HG02798 (cell line): ENCODE measurements around the gene SUFU.
A peak's percentile ranks its signal among the peaks of the same experiment; 100 is the strongest.
"Not testable (repeated sequence)": the region's sequence is repeated elsewhere in the genome, so short reads cannot be mapped to it uniquely, and the experiment has no call there.

Experiments
- ATAC-seq: cut with Tn5 transposase; IDR thresholded peaks from one replicate; pipeline ENCODE4 v1.9.1; 2021; ENCODE audit warnings: mild to moderate bottlenecking; ENCODE audit not compliant: unreplicated experiment, poor library complexity

Gene SUFU

GRCh38 chr10:102660888-102661657, 157.3 kb downstream of the SUFU start:
- peak; percentile 89 for ATAC-seq

DNA sequence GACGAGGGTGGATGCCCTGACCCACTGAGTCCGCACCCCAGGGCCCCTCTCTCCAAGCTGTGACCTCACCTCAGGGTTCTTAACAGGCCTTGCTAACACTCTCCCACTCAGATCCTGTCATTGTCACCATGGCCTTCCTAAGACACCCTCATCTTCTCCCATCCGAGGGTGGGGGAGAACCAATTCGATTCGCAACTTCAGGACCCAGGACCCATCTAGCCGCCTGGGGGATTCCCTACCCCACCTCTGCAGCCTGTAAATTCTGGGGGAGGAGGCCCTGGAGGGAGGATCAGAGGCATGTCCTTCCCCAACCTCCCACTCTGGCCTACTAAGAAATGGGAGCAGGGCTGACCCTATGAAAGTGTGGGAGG, 157.9 kb downstream of the SUFU start:
- ATAC-seq, result peak; percentile 26

- ATAC-seq, result no peak
Observed at GRCh38 chr10:102665904-102666509, 162.2 kb downstream of the SUFU start.

DNA sequence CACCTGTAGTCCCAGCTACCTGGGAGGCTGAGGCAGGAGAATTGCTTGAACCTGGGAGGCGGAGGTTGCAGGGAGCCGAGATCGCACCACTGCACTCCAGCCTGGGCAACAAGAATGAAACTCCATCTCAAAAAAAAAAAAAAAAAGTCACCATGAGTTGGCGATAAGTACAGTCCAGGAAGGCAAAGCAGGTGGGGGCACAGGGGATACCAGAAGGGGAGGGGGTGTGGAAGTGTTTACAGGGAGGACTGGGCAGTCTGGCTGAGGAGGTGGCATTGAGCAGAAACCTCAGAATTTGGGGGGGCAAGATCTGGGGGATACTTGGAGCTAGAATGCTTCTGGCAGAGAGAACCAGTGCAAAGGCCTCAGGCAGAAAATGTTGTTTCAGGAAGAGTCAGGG, 163.6 kb downstream of the SUFU start:
- ATAC-seq, result not testable (repeated sequence)

DNA sequence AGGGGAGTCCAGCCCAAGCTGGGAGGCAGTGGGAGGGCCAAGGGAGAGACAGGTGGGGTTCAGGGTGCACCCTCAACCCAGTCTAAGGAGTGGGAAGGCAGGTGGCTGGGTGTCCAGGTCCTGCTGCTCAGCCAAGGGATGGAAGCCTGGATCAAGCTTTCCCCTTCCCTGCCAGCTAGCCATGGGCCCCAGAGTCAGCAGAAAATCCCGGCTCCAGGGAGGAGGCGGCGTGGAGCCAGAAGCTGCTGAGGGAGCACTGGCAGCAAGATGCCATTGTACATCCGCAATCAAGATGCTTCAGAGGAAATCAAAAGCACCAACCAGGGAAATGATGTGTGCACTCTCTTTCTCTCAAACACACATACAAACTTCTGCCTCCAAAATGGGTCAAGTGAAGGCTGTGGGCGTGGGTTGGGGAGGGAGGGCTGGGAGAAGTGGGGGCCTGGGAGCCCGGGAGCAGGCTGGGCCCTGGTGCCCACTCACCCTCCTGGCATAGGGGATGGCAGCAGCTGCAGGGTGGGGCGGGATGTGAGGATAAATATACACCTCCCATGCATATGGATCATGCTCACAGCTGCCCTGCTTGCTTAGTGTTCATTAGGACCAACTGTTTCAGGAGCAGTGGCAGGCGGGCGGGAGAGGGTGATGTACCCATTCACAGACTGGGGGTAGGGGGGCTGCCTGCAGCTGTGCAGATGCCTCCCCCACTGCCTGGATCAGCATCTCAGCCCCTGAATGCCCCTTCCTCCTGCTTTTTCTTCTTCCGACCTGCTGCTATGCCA, 164.7 kb downstream of the SUFU start:
- no peak for ATAC-seq

- ATAC-seq, result no peak
Observed at GRCh38 chr10:102669206-102670064, 165.7 kb downstream of the SUFU start.

GRCh38 chr10:102670065-102670670, 166.4 kb downstream of the SUFU start:
- ATAC-seq, result no peak

DNA sequence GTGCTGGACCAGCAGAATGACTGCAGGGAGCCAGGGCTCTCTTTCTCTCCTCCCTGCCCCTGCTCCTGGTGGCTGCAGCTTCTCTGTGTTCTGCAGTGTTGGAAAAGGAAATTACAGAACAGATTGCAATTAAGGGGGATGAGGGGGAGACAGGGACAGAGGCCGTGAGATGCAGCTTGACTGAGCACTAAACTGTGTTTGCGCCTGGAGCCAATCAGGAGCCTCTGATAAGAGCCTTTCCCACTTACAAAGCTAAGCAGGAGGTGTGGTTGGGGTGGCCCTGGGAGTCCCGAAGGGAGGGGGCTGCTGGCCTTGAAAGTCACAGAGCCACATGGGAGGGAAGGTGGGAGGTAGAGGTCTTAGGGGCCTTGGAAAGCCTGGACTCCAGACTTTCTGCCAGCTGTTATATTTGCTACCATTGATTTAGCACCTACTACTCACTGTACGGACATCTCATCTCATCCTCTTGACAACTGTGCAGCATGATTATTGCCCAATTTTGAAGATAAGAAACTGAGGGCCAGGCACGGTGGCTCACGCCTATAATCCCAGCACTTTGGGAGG, 167.2 kb downstream of the SUFU start:
- no peak for ATAC-seq

DNA sequence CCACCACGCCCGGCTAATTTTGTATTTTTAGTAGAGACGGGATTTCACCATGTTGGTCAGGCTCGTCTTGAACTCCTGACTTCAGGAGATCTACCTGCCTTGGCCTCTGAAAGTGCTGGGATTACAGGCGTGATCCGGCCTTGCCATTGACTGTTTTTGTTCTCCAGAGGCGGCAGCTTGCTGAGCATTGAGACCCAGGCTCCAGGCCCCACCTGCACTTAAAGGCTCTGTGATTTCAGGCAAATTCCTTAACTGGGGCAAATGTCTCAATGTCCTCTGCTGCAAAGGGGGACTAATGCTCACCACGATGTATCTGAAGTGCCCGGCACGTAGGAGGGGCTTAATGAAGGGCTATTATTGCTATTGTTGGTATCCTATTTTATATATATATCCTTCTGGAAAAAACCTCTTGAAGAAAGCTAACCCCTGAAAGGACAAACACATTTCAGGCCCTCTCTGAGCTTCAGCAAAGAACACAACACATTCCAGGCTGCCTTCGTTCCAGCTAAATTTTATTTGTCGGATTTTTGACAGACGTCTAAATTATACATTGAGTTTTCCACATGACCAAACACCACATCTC, 169.6 kb downstream of the SUFU start:
- no peak for ATAC-seq

DNA sequence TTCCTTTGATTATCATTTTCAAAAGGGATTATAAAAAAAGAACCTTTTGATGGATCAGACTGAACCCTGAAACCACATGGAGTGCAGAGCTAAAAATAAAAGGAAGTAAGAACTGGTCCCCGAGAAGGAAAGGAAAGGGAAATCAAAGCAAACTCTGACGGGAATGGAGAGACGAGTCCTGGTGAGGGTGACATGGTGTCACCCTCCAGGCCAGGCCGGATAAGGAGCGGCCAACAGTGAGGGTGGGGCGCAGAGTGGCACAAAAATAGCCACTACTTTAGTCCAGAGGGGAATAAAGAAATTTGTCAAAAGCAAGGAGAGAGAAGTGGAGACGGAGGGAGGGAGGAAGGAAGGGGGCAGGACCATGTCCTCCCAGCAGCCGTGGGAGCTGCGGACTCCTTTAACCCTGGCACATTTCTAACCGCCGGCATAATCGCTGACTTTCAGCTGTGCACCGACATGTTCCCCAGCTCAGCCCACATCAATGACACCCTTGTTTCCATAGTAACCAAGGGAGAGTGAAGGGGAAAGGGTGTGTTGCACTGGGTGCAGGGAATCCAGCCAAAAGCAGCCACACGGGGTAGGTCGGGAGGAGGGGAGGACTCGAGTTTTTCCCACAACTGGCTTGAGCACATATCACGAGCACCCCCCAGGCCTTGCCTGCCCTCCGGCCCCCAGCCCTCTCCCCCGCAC, 170.2 kb downstream of the SUFU start:
- peak; percentile 42 for ATAC-seq

DNA sequence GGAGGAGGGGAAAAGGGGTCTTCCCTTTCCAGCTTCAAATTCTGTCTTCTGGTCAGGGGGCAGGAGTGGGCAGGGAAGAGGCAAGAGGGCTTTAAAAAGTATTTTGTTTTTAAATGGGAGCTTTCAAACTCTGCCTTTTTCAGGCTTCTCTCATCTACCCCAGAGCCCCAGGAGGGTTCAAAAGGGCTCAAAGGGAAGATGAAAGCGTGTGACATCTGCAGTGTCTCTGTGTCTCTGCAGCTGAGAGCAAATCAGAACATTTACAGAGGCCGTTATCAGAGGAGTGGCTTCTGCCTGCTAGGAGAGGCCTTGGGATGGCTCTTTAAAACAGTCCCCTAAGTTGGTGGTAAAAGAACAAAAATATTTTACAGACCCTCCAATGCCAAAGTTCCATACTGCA, 170.8 kb downstream of the SUFU start:
- no peak for ATAC-seq

- ATAC-seq, result no peak
Observed at GRCh38 chr10:102675011-102675665, 171.4 kb downstream of the SUFU start.

- no peak for ATAC-seq
Observed at GRCh38 chr10:102675666-102676533, 172.1 kb downstream of the SUFU start.

GRCh38 chr10:102676534-102677315, 173.0 kb downstream of the SUFU start:
- no peak for ATAC-seq

GRCh38 chr10:102677331-102678067, 173.7 kb downstream of the SUFU start:
- no peak for ATAC-seq

- no peak for ATAC-seq
Observed at GRCh38 chr10:102678068-102678400, 174.3 kb downstream of the SUFU start.
